A549 (cell line): Measurements from ENCODE around the gene ADPRHL1.

ENCODE experiments used
- BHLHE40 ChIP-seq: IDR thresholded peaks from 2 replicates; pipeline ENCODE4 v1.6.1; 2012; ENCODE audit warnings: low read depth, low read length, inconsistent platforms
- CEBPB ChIP-seq, 2 experiments: fragments of >200 bp in 1 of 2; sonication (Bioruptor Twin) in 1 of 2; formaldehyde crosslinking in 1 of 2; IDR thresholded peaks; 2 replicates each; pipeline ENCODE4 v1.6.1; 2012 to 2016
- CTCF ChIP-seq: fragments of >200 bp; sonication (Bioruptor Twin); formaldehyde crosslinking; IDR thresholded peaks from 3 replicates; pipeline ENCODE4 v1.5.1; 2016
- E2F6 ChIP-seq: IDR thresholded peaks from 2 replicates; pipeline ENCODE4 v1.6.1; 2012; ENCODE audit warnings: low read depth, borderline replicate concordance
- ELK1 ChIP-seq: fragments of 150-350 bp; IDR thresholded peaks from 2 replicates; pipeline ENCODE4 v1.6.1; 2014; ENCODE audit warnings: low read depth, mild to moderate bottlenecking, low read length
- FOSL2 ChIP-seq, 2 experiments: fragments of 450-650 bp in 1 of 2; fragments of >200 bp in 1 of 2; sonication (Bioruptor Twin) in 1 of 2; formaldehyde crosslinking; IDR thresholded peaks; 2 replicates each; pipeline versions ENCODE4 v1.5.0 to v1.6.1; 2016 to 2020; ENCODE audit warnings: mild to moderate bottlenecking in 1 of 2, moderate library complexity in 1 of 2
- HOXA7 ChIP-seq: fragments of 250-450 bp; sonication (Bioruptor Pico); IDR thresholded peaks from 2 replicates; pipeline ENCODE4 v1.5.0; 2020; ENCODE audit warnings: mild to moderate bottlenecking, moderate library complexity
- NFE2L2 ChIP-seq: fragments of 150-350 bp; conservative IDR thresholded peaks from 2 replicates; pipeline ENCODE4 v1.6.1; 2014; ENCODE audit warnings: low read length
- POLR2A ChIP-seq: IDR thresholded peaks from 2 replicates; pipeline ENCODE4 v1.6.1; 2012; ENCODE audit warnings: mild to moderate bottlenecking, low read length
- ZFP36 ChIP-seq: fragments of 450-650 bp; IDR thresholded peaks from 2 replicates; pipeline ENCODE4 v1.6.1; 2014; ENCODE audit warnings: borderline replicate concordance; ENCODE audit not compliant: partially characterized antibody
- ZNF302 ChIP-seq: fragments of 250-450 bp; sonication (Bioruptor Pico); IDR thresholded peaks from 2 replicates; pipeline ENCODE4 v1.9.0; 2021; ENCODE audit warnings: inconsistent platforms, mild to moderate bottlenecking, moderate library complexity
- ZSCAN20 ChIP-seq: fragments of 250-450 bp; sonication (Bioruptor Pico); IDR thresholded peaks from 2 replicates; pipeline ENCODE4 v1.8.0; 2022; ENCODE audit warnings: mild to moderate bottlenecking, moderate library complexity

GRCh38 chr13:113445791-113446487, 7.3 kb downstream of the ADPRHL1 start:
- TF ChIP-seq ZSCAN20 (CRISPR knock-in tag): no peak
- TF ChIP-seq FOSL2 (IDR thresholded peaks at IDR 0.05): no peak
- no peak for TF ChIP-seq FOSL2 (CRISPR knock-in tag; IDR thresholded peaks at IDR 0.05)
- no peak for TF ChIP-seq CTCF
- TF ChIP-seq CEBPB (IDR thresholded peaks at IDR 0.05): no peak
- TF ChIP-seq ELK1: no peak
- TF ChIP-seq ZFP36: no peak
- TF ChIP-seq NFE2L2: no peak
- no peak for TF ChIP-seq HOXA7 (CRISPR knock-in tag)
- TF ChIP-seq E2F6: no peak
- no peak for TF ChIP-seq POLR2A
- no peak for TF ChIP-seq ZNF302 (CRISPR knock-in tag)
- TF ChIP-seq BHLHE40: no peak
